ENCODE results near the gene HS6ST1. TPM values are rescaled to one million over a fixed set of nuclear protein-coding genes. Genes with fewer than 3 reads are reported as not detected.

HS6ST1 gene
- total RNA-seq, 3 donors from 2014 or later: 15.7 to 38.6 (median 29.8) TPM

DNA sequence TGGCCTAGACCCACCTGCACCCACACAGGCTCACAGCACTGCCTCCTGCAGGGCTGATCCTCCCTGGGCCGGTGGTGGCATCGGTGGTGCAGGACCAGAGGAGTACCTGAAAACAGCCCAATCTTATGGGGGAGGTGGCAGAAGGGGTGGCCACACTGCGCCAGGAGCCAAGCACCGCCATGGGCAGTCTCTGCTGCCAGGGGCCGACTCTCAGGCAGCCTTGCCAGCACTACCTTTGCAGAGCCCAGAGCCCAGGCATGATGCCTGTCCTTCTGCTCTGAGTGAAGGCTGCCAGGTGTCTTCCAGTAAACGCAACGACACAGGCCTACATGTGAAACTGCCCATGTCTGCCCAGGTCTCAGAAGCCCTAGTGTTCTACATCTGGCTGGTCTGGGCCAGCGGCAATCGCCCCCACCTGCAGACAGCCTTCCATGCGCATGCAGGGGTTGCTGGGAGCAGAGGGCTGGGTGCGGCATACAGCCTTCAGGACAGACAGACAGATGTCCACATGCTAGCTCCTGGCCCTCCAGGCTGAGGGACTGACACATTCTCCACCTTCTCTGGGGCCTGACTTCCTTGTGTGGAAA is 6.8 kb downstream of the HS6ST1 start:
- no peak for TF ChIP-seq POLR2AphosphoS5 (IDR thresholded peaks at IDR 0.05)
- no peak for TF ChIP-seq POLR2A (IDR thresholded peaks at IDR 0.05)
- TF ChIP-seq, protein P1, sequence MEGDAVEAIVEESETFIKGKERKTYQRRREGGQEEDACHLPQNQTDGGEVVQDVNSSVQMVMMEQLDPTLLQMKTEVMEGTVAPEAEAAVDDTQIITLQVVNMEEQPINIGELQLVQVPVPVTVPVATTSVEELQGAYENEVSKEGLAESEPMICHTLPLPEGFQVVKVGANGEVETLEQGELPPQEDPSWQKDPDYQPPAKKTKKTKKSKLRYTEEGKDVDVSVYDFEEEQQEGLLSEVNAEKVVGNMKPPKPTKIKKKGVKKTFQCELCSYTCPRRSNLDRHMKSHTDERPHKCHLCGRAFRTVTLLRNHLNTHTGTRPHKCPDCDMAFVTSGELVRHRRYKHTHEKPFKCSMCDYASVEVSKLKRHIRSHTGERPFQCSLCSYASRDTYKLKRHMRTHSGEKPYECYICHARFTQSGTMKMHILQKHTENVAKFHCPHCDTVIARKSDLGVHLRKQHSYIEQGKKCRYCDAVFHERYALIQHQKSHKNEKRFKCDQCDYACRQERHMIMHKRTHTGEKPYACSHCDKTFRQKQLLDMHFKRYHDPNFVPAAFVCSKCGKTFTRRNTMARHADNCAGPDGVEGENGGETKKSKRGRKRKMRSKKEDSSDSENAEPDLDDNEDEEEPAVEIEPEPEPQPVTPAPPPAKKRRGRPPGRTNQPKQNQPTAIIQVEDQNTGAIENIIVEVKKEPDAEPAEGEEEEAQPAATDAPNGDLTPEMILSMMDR (IDR thresholded peaks at IDR 0.05): no peak
- no peaks in the 10 kb centered on the region for H3K36me3 ChIP-seq
- H3K4me3 ChIP-seq: no peak overlapping the region
- H3K27me3 ChIP-seq: no peaks in the 10 kb centered on the region
- intact Hi-C loops (cut with DNase I; ENCODE audit: low total_unique reads): no loop called here
- peaks cover 35 to 40% of the 10 kb centered on the region in 2 donors for H3K4me1 ChIP-seq
- no peak overlapping the region for H3K27ac ChIP-seq
- no peaks in the 10 kb centered on the region for H3K9me3 ChIP-seq
- DNase-seq (ENCODE audit: low spot score in 2 of 2): peak; percentile 12 to 48

DNA sequence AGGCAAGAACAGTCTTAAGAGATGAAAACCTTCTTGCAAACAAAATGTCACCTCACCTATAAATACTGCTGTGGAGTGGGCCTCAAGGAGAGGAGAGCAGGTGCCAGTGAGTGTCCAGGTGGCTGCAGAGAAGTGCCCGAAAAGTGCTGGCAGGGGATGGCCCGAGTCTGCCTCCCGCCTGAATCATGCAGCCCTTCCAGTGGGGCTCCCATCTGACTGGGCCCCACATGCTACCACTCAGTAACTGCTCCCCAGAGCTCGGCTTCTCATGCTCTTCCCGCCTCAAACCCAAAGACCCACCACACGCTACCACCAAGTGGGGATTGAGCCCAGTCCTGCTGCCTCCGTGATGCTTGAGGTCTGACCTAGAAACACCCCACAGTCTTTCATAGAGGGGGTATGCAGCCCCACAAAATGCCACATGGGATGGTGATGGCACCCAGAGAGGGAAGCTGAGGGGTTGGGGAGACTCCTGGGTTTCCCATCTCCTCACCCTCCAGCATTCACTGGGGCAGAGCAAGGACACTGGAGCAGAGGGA is 7.4 kb downstream of the HS6ST1 start:
- H3K4me1 ChIP-seq: peaks cover 40 to 43% of the 10 kb centered on the region in 2 donors
- intact Hi-C loops (cut with DNase I; ENCODE audit: low total_unique reads): no loop called here

DNA sequence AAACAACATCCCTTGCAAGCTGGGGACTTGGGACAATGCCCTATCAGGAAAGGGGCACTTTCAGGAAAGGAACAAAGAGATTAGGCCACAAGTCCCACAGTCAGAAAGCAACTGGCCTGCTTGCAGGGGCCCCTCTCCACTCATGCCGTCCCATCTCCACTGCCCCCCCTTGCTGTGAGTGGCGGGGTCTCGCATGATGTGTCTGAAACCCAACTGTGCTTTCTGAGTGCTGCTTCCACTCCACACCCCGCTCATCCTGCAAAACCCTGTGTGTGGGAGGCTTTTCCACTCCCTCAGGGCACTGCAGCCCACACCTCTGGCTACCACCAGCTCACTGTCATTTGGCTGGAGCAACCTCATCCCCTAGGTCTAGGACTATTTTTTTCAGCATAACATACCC is 7.9 kb downstream of the HS6ST1 start:
- H3K4me3 ChIP-seq: peak overlapping the region in 1 of 3 donors; percentile 11
- no peaks in the 10 kb centered on the region for H3K9me3 ChIP-seq
- intact Hi-C loops (cut with DNase I; ENCODE audit: low total_unique reads): no loop called here
- no peak for TF ChIP-seq POLR2A (IDR thresholded peaks at IDR 0.05)
- TF ChIP-seq, protein P1 (IDR thresholded peaks at IDR 0.05): no peak
- TF ChIP-seq POLR2AphosphoS5 (IDR thresholded peaks at IDR 0.05): no peak
- H3K27ac ChIP-seq: no peak overlapping the region
- no peaks in the 10 kb centered on the region for H3K27me3 ChIP-seq
- DNase-seq (ENCODE audit: low spot score in 2 of 2): peak in 1 of 2 donors; percentile 7
- peaks cover 44% of the 10 kb centered on the region in 2 donors for H3K4me1 ChIP-seq
- no peaks in the 10 kb centered on the region for H3K36me3 ChIP-seq

More for the DNA sequence above, 7.4 kb downstream of the HS6ST1 start:
- H3K9me3 ChIP-seq: no peaks in the 10 kb centered on the region
- no peak overlapping the region for H3K27ac ChIP-seq
- H3K4me3 ChIP-seq: peak overlapping the region in 1 of 3 donors; percentile 11
- H3K36me3 ChIP-seq: no peaks in the 10 kb centered on the region
- no peak for DNase-seq (ENCODE audit: low spot score in 2 of 2)
- no peak for TF ChIP-seq POLR2A (IDR thresholded peaks at IDR 0.05)
- no peak for TF ChIP-seq POLR2AphosphoS5 (IDR thresholded peaks at IDR 0.05)
- TF ChIP-seq, protein P1 (IDR thresholded peaks at IDR 0.05): no peak
- H3K27me3 ChIP-seq: no peaks in the 10 kb centered on the region

DNA sequence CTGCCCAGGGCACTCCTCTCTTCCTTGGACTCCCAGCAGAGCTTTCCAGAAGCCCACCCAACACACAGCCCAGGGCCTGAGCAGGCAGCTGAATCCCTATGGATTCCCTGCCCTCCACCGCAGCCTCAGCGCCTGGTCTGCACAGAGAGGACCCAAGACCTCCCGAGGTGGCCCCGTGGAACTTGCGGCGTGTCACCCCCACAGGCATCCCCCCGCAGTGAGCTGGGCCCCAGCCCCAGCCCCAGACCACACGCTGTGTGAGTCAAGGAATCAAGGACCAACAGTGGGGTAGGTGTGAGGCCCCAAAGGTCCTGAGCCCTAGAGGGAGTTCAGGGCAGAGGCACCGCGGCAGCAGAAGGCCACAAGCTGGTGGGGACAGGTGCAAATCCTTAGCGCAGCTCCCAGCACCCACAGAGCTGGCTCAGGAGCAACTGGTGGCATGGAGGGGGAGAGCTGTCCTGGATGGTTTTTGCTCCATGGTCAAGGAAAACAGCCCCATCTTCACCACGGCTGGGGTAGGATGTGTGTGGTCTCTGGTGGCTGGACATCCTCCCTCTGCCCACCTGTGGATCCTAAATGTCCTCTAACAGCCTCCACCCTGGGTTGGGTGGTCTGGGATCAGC is 8.5 kb downstream of the HS6ST1 start:
- no peaks in the 10 kb centered on the region for H3K27me3 ChIP-seq
- H3K9me3 ChIP-seq: no peaks in the 10 kb centered on the region
- no peaks in the 10 kb centered on the region for H3K36me3 ChIP-seq
- TF ChIP-seq POLR2AphosphoS5 (IDR thresholded peaks at IDR 0.05): no peak
- TF ChIP-seq, protein P1 (IDR thresholded peaks at IDR 0.05): no peak
- TF ChIP-seq POLR2A (IDR thresholded peaks at IDR 0.05): no peak
- H3K4me1 ChIP-seq: peaks cover 49 to 50% of the 10 kb centered on the region in 2 donors
- H3K27ac ChIP-seq: peak overlapping the region; percentile 3 to 48
- DNase-seq (ENCODE audit: low spot score in 2 of 2): peak in 1 of 2 donors; percentile 0
- intact Hi-C loops (cut with DNase I; ENCODE audit: low total_unique reads): no loop called here
- no peak overlapping the region for H3K4me3 ChIP-seq
